HepG2 (cell line): Measurements from ENCODE around the gene CACNB4. TPM values are rescaled to one million over a fixed set of nuclear protein-coding genes. Genes with fewer than 3 reads are reported as not detected.

Experiments used
- CEBPZ ChIP-seq: IDR thresholded peaks from 2 replicates; pipeline ENCODE4 v1.6.1; 2012; ENCODE audit warnings: low read length, improper control_type of control experiment
- CREM ChIP-seq, 2 experiments: sonication (generic) in 1 of 2; formaldehyde crosslinking in 1 of 2; IDR thresholded peaks; 2 replicates each; pipeline versions ENCODE4 v1.4.0 to v1.6.1; 2016 to 2020; ENCODE audit warnings: antibody characterized with exemption in 1 of 2, mild to moderate bottlenecking in 1 of 2, missing genetic modification reagents in 1 of 2
- DRAP1 ChIP-seq: IDR thresholded peaks from 2 replicates; pipeline ENCODE4 v1.6.1; 2016; ENCODE audit warnings: missing genetic modification reagents, missing compliant biosample characterization
- FOSL1 ChIP-seq: sonication (generic); formaldehyde crosslinking; IDR thresholded peaks from 2 replicates; pipeline ENCODE4 v1.9.0; 2021; ENCODE audit warnings: missing genetic modification reagents, borderline replicate concordance
- FOXP1 ChIP-seq, 2 experiments: fragments of 450-650 bp in 1 of 2; IDR thresholded peaks; 2 replicates each; pipeline ENCODE4 v1.6.1; 2017 to 2018; ENCODE audit warnings: antibody characterized with exemption in 1 of 2
- GZF1 ChIP-seq: sonication (generic); formaldehyde crosslinking; IDR thresholded peaks from 2 replicates; pipeline ENCODE4 v1.5.1; 2020; ENCODE audit warnings: mild to moderate bottlenecking, missing genetic modification reagents
- HNF4A ChIP-seq: sonication (generic); formaldehyde crosslinking; IDR thresholded peaks from 2 replicates; pipeline ENCODE4 v1.4.0; 2020; ENCODE audit warnings: missing genetic modification reagents
- HOMEZ ChIP-seq: IDR thresholded peaks from 2 replicates; pipeline ENCODE4 v1.6.1; 2016; ENCODE audit warnings: low read depth
- KLF12 ChIP-seq: sonication (generic); formaldehyde crosslinking; IDR thresholded peaks from 2 replicates; pipeline ENCODE4 v1.4.0; 2020; ENCODE audit warnings: missing genetic modification reagents, borderline replicate concordance
- MEF2D ChIP-seq: sonication (generic); formaldehyde crosslinking; IDR thresholded peaks from 2 replicates; pipeline ENCODE4 v1.5.1; 2020; ENCODE audit warnings: mild to moderate bottlenecking, missing genetic modification reagents
- PPARG ChIP-seq: conservative IDR thresholded peaks from 2 replicates; pipeline ENCODE4 v1.6.1; 2016; ENCODE audit warnings: missing biosample characterization, missing genetic modification reagents
- REST ChIP-seq, 2 experiments: IDR thresholded peaks; 2 replicates each; pipeline ENCODE4 v1.6.1; 2011 to 2012; ENCODE audit warnings: low read length in 2 of 2, borderline replicate concordance in 1 of 2, low read depth in 1 of 2, mild to moderate bottlenecking in 1 of 2, moderate library complexity in 1 of 2
- SSRP1 ChIP-seq: IDR thresholded peaks from 2 replicates; pipeline ENCODE4 v1.6.1; 2016; ENCODE audit warnings: control low read depth
- TBX2 ChIP-seq: sonication (generic); formaldehyde crosslinking; IDR thresholded peaks from 2 replicates; pipeline ENCODE4 v1.5.0; 2020; ENCODE audit warnings: missing genetic modification reagents, mild to moderate bottlenecking, borderline replicate concordance
- TBX3 ChIP-seq: fragments of 450-650 bp; IDR thresholded peaks from 2 replicates; pipeline ENCODE4 v1.6.1; 2017; ENCODE audit warnings: antibody characterized with exemption, mild to moderate bottlenecking, inconsistent platforms, borderline replicate concordance
- TRIM24 ChIP-seq: sonication (generic); formaldehyde crosslinking; IDR thresholded peaks from 2 replicates; pipeline ENCODE4 v1.8.0; 2022; ENCODE audit warnings: mild to moderate bottlenecking, missing genetic modification reagents
- YY1 ChIP-seq: IDR thresholded peaks from 2 replicates; pipeline ENCODE4 v1.6.1; 2011; ENCODE audit warnings: low read length, low read depth, moderate library complexity, mild to moderate bottlenecking; ENCODE audit not compliant: insufficient read depth, insufficient replicate concordance
- ZNF136 ChIP-seq: sonication (generic); formaldehyde crosslinking; IDR thresholded peaks from 2 replicates; pipeline ENCODE4 v1.8.1; 2022; ENCODE audit warnings: low read depth, mild to moderate bottlenecking, moderate library complexity, missing genetic modification reagents
- ZNF563 ChIP-seq: sonication (generic); formaldehyde crosslinking; IDR thresholded peaks from 2 replicates; pipeline ENCODE4 v1.8.0; 2022; ENCODE audit warnings: mild to moderate bottlenecking, moderate library complexity, missing genetic modification reagents
- ZNF615 ChIP-seq: sonication (generic); formaldehyde crosslinking; IDR thresholded peaks from 2 replicates; pipeline ENCODE4 v1.5.0; 2020; ENCODE audit warnings: mild to moderate bottlenecking, missing genetic modification reagents, borderline replicate concordance
- ZNF749 ChIP-seq: sonication (generic); formaldehyde crosslinking; IDR thresholded peaks from 2 replicates; pipeline ENCODE4 v1.8.0; 2022; ENCODE audit warnings: mild to moderate bottlenecking, missing genetic modification reagents, moderate library complexity, borderline replicate concordance
- ZSCAN20 ChIP-seq: sonication (generic); formaldehyde crosslinking; IDR thresholded peaks from 2 replicates; pipeline ENCODE4 v1.4.0; 2020; ENCODE audit warnings: missing genetic modification reagents, mild to moderate bottlenecking, borderline replicate concordance
- polyA plus RNA-seq, 8 experiments: library from polyadenylated mRNA; depleted of rRNA in 3 of 8; stranded (reverse) in 7 of 8; unstranded in 1 of 8; fragments of >200 nt; fragmentation: Illumina TruSeq in 4 of 8; extraction: Trizol in 4 of 8; gene quantifications; 2 replicates each; pipeline versions ENCODE4 v1.2.1 to v1.2.3, GENCODE V29; 2011 to 2016; ENCODE audit warnings: low read depth in 4 of 8, missing spikeins in 1 of 8, mixed read lengths in 1 of 8; ENCODE audit not compliant: insufficient read depth in 1 of 8
- total RNA-seq, 5 experiments: library from RNA; depleted of rRNA; stranded (reverse); fragments of >200 nt; fragmentation: Illumina TruSeq; extraction: Trizol; gene quantifications; 2 replicates each; pipeline ENCODE4 v1.2.3, GENCODE V29; 2016; ENCODE audit warnings: low read depth in 1 of 5

Gene CACNB4
- total and polyA plus RNA-seq, 2 of the 13 experiments (the other 11 are each of a cell fraction or from before 2014, with no cell fraction given): 5.1 to 14.3 TPM

GRCh38 chr2:151989378-151989777 is 109.5 kb downstream of the CACNB4 start (continued):
- no peak for TF ChIP-seq ZNF563 (CRISPR knock-in tag)
- TF ChIP-seq KLF12 (CRISPR knock-in tag): no peak
- no peak for TF ChIP-seq TRIM24
- TF ChIP-seq TBX2 (CRISPR knock-in tag): no peak
- TF ChIP-seq FOXP1 (IDR thresholded peaks at IDR 0.05): no peak
- peak; percentile 42; the same call in 1 of the 2 replicates for TF ChIP-seq FOXP1 (CRISPR knock-in tag; IDR thresholded peaks at IDR 0.05)
- TF ChIP-seq TBX3: 0 out of 2 replicates have a peak, but pooled peaks have one; percentile 17
- TF ChIP-seq SSRP1 (CRISPR knock-in tag): no peak
- TF ChIP-seq CREM (IDR thresholded peaks at IDR 0.05): peak; percentile 41; the same call in 1 of the 2 replicates
- no peak for TF ChIP-seq CREM (CRISPR knock-in tag; IDR thresholded peaks at IDR 0.05)
- peak; percentile 77 for TF ChIP-seq HOMEZ (CRISPR knock-in tag)
- TF ChIP-seq ZNF136 (CRISPR knock-in tag): no peak
- no peak for TF ChIP-seq DRAP1
- 0 out of 2 replicates have a peak, but pooled peaks have one; percentile 24 for TF ChIP-seq FOSL1 (CRISPR knock-in tag)
- no peak for TF ChIP-seq REST (IDR thresholded peaks at IDR 0.05; ENCODE audit: borderline replicate concordance in 1 of 2, low read depth in 1 of 2, low read length in 2 of 2)
- TF ChIP-seq CEBPZ: no peak
- TF ChIP-seq ZNF749 (CRISPR knock-in tag): no peak
- TF ChIP-seq MEF2D (CRISPR knock-in tag): no peak
- TF ChIP-seq ZSCAN20 (CRISPR knock-in tag): no peak
- 0 out of 2 replicates have a peak, but pooled peaks have one; percentile 37 for TF ChIP-seq PPARG (CRISPR knock-in tag)
- no peak for TF ChIP-seq GZF1 (CRISPR knock-in tag)
- no peak for TF ChIP-seq ZNF615
- no peak for TF ChIP-seq YY1
- peak; percentile 63 for TF ChIP-seq HNF4A (CRISPR knock-in tag)
